ENCODE data around the gene DGKD.

Gene DGKD

GRCh38 chr2:233482616-233483015, 128.3 kb downstream of the DGKD start:
- no peak for DNase-seq

- no peak for DNase-seq
Observed at GRCh38 chr2:233485726-233486125, 131.4 kb downstream of the DGKD start.

GRCh38 chr2:233486357-233486756, 132.1 kb downstream of the DGKD start:
- DNase-seq = no peak

DNA sequence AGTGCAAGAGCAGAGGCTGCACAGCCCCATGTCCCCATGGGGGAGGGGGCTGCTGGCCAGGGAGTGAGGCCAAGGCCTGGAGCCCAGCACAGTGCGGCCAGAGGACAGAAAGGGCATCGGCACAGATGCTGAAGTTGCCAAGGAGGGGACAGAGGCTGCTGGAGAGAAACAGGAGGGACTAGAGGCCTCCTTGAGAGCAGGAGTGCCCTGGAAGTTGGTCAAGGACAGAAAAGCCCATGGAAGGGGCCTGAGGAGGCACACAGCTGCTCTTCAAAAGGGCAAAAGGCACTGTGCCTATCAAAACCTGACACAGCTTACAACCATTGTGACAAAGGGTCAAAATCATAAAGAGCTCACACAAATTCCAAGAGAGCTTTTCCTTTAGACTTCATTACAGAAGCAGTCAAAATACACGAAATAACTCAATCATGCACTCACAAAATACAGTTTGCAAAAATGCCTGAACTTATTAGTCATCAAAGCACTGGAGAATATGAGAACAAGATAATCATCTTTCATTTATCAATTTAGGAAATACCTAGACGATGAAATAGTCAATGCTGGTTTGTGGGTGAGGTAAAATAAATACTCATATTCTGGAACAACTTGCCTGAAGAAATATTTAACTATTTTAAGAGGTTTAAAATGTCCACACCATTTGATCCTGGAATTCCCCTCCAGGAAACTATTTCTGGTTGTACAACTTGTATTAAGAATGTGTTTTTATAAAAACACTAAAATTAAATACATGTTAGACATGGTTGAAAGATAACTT, 132.7 kb downstream of the DGKD start:
- no peak for DNase-seq

GRCh38 chr2:233487748-233488345, 133.6 kb downstream of the DGKD start:
- no peak for DNase-seq

- no peak for DNase-seq
Observed at GRCh38 chr2:233489143-233489542, 134.8 kb downstream of the DGKD start.

DNA sequence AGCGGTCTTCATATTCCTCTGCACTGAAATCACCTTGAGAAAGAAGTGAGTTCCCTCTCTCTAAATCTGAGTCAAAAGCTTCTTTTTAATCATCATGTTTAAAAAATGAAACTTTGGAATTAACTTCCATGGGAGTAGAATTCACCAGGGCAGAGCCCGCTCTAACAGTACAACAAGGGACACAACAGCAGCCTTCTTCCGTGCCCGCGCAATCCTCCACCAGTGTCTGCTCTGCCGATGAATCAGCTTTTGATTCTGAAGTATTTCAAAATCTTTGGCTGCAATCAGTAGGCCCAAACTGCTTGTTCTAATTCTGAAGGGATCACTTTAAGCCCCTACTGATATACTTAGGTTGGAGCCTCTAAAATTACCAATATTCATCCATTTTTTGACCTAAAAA, 135.4 kb downstream of the DGKD start:
- no peak for DNase-seq

- DNase-seq = no peak
Observed at GRCh38 chr2:233490831-233491230, 136.5 kb downstream of the DGKD start.

DNA sequence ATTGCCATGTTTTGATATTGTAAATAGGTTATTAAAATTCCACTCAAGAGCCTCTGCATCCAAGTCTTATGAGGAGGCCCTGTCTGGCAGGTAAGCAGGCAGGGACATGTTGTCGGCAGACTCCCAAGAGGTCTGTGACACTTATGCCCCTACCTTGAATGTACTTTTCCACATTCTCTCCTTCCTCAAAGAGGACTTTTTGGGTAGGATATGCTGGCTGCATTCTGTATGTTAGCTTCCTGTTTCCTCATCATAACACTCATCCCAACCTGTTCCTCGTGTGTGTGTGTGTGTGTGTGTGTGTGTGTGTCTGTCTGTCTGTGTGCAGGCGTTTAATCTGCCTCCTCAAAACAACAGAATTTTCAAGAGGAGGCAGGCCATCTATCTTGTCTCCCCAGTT, 137.0 kb downstream of the DGKD start:
- no peak for DNase-seq

DNA sequence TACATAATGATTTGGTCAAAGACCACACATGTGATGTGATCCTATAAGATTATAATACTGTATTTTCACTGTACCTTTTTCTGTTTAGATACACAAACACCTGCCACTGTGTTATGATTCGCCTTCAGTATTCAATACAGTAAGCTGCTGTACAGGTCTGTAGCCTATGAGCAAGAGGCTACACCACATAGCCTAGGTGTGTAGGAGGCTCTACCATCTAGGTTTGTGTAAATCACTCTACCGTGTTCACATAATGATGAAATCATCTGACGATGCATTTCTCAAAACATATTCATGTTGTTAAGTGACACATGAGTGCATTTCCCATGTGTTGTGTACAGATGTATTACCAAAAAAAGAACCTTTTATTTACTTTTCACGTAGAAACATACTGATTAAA, 137.8 kb downstream of the DGKD start:
- no peak for DNase-seq

DNA sequence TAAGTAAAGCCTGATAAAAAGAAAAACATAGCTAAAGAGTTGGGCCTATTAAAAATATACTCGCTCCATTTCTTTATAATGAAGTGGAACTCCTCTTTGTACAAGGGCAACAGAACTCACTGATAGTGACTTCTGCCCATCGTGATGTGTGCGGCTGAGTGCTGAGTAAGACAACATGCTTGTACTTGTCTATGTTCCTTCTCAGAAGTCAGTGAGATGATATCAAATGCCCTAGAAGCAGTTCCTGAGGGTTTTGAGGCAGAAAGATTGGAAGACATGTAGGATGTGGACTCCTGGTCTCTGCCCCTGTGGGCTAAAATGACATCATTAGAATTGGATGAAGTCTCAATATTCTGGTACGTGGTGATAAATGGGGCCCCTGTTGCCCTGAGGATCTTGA, 138.5 kb downstream of the DGKD start:
- no peak for DNase-seq

- no peak for DNase-seq
Observed at GRCh38 chr2:233495503-233496496, 141.5 kb downstream of the DGKD start.

DNA sequence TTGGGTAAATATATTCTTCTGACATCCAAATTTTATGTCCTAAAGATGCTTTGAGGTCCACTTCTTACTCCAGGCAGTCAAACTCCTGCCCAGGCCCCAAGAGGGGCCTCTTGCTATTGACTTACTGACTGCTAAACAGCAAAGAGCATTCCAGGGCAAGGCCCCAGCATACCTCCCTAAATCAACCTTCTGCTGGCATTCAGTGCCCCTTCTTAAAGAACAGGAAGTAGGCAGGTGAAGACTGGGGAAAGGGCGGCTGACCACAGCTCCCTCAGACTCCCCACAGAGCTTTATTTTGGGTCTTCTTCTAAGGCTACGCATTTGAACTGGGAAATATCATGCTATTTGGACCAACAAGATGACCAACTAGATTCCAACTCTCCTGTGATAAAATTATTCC, 143.4 kb downstream of the DGKD start:
- no peak for DNase-seq

DNA sequence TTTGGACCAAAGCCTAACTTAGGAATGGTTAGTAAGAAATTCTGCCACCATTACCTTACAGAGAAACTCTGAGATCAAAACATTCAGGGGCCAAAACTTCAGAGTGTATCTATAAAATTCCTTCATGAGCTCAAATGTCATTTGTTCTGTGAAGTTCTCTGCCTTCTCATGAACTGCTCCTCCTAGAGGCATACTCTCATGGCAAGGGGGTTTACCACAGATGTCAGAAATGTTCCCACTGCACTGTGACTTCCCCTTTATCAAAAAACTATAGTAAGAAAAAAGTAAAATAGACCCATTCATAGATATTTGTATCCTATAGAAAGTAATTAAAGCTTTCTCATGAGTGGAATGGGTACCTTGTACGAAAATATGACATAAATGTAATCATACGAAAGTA, 143.8 kb downstream of the DGKD start:
- no peak for DNase-seq

DNA sequence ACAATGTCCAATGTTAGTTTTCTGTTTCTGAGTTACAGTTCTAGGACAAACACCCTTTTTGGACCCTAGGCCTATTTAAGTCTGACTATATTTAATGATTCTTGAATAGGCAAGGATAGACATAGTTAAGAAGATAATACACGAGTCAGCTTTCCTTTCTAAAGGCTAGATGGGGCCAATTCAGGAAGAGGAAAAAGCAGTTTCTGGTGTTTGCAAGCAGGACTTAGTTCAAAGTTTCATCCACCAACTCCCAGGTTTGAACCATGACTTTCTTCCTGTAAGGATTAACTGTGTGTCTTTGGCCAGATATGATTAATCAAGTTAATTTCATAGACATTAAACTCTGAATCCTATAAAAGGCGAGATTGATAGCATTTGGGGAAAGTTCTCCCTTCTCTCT, 145.6 kb downstream of the DGKD start:
- no peak for DNase-seq

- no peak for DNase-seq
Observed at GRCh38 chr2:233501198-233502076, 147.1 kb downstream of the DGKD start.

- no peak for DNase-seq
Observed at GRCh38 chr2:233503481-233503880, 149.2 kb downstream of the DGKD start.

DNA sequence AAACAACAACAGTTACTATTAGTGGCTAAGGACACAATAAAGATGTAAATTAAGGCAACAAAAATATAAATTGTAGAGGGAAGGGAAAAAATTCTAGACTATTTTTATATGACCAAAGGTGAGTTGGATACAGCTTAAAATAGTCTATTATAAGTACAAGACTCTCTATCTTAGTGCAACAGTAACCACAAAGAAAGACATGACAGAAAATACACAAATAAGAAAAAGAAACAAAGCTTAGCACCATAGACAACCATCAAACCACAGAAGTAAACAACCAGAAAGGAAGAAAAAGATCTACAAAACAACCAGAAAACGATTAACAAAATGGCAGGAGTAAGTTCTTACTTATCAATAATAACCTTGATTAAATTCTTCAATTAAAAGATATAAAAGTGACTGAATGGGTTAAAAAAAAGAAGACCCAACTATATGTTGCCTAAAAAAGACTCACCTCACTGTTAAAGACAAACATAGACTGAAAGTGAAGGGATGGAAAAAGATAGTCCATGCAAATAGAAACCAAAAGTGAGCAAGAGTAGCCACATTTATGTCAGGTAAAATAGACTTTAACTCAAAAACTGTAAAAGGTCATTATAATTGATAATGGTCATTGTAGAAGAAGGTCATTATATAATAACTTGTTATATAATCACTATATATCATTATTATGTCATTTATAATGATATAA, 149.8 kb downstream of the DGKD start:
- no peak for DNase-seq

DNA sequence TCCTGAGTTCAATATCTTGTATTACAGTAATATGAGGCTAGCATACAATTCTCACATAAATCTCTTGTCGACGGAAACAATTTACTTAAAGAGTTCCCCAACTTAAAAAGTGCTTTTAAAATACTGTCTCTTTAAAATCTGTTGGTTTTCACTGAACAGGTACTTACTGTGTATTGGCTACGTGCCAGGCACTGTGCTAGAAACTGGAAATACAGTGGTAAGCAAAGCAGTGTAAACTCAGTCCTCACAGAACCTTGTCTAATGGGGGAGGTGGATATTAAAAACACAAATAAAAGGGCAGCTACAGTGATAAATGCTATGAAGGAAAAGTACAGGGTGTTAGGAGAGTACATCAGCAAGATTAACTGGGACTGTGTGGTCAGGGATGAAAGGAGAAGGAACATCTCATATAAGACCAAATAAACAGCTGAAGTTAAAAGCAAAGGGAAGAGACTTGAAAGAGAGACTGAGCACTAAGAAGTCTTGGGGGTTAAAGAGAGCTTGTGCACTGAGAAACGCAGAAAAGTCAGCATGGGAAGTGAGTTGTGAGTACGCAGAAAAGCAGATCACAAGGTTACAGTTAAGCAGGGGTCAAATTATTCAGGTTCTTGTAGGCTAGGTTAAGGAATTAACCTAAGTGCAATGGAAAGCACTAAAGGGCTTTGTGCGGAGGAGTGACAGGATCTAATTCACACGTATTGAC, 159.8 kb downstream of the DGKD start:
- no peak for DNase-seq

DNA sequence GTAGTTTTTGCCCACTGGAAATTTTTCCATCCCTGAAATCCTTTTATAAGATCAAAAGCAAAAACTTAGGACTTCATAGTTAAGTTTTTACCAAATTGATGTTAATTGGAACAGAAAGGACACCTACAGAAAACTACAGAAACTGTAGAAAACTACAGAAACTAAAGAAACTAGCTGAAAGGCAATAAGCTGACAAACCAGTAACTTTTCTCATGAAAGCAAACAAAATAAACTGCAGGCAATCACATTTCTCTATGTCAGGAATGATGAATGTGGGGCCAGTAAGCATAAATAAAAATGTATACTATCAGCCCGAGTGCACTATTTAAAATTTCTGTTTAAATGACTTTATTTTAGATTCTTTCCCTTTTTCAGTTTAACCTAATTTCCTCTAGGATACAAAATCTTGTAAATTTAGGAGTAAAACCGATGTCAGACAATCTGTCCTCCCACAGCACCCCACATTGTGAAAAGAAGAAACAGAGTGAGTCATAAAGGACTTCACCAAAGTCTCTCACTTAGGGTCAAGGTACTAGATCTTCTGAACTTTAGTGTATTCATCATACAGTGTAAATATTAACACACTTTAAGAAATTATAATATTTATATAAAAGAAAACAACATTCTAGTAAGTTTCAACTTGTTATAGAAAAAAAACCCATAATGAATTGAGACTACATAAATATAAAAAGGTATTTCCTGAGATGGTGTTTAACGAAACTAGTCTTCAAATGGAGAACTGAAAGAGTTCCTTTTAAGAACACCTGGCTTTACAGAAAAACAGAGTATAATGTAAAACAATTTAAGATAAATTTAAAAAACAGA, 165.7 kb downstream of the DGKD start:
- no peak for DNase-seq

All from activated CD4-positive, alpha-beta T cell treated with anti-CD3 and anti-CD28 coated beads, Interleukin-2, amount 50 U/mL, for 4 hours (primary cell).